Retina (tissue), 1 donor: Measurements from ENCODE around the gene GPR3.
"Not testable (repeated sequence)": the region's sequence is repeated elsewhere in the genome, so short reads cannot be mapped to it uniquely, and the experiment has no call there.

Experiments used
- DNase-seq: peaks from one replicate; pipeline ENCODE4 v3.0.0-alpha.2; 2016

The GPR3 gene

GRCh38 chr1:27400963-27401341 lies 8.5 kb downstream of the GPR3 start:
- DNase-seq, result peak; percentile 32

GRCh38 chr1:27402349-27402754 lies 9.9 kb downstream of the GPR3 start:
- peak; percentile 20 for DNase-seq

GRCh38 chr1:27403065-27403726 lies 10.8 kb downstream of the GPR3 start:
- no peak for DNase-seq

- DNase-seq, result no peak
Observed at GRCh38 chr1:27403931-27404330, 11.5 kb downstream of the GPR3 start.

GRCh38 chr1:27405074-27405473 lies 12.7 kb downstream of the GPR3 start:
- DNase-seq, result peak; percentile 59

- peak; percentile 68 for DNase-seq
Observed at GRCh38 chr1:27405598-27406361, 13.4 kb downstream of the GPR3 start.

GRCh38 chr1:27406362-27406680 lies 13.9 kb downstream of the GPR3 start:
- no peak for DNase-seq

- DNase-seq, result not testable (repeated sequence)
Observed at GRCh38 chr1:27406791-27407190, 14.4 kb downstream of the GPR3 start.

- DNase-seq, result no peak
Observed at GRCh38 chr1:27408151-27408550, 15.7 kb downstream of the GPR3 start.

GRCh38 chr1:27409669-27410068 lies 17.2 kb downstream of the GPR3 start:
- DNase-seq, result no peak

- no peak for DNase-seq
Observed at GRCh38 chr1:27410709-27411108, 18.3 kb downstream of the GPR3 start.

GRCh38 chr1:27412502-27412901 lies 20.1 kb downstream of the GPR3 start:
- no peak for DNase-seq

- DNase-seq, result no peak
Observed at GRCh38 chr1:27413004-27413403, 20.6 kb downstream of the GPR3 start.

GRCh38 chr1:27414091-27414490 lies 21.7 kb downstream of the GPR3 start:
- no peak for DNase-seq

- no peak for DNase-seq
Observed at GRCh38 chr1:27416387-27417111, 24.1 kb downstream of the GPR3 start.

- DNase-seq, result no peak
Observed at GRCh38 chr1:27417713-27418112, 25.3 kb downstream of the GPR3 start.

- no peak for DNase-seq
Observed at GRCh38 chr1:27418326-27419185, 26.1 kb downstream of the GPR3 start.

- no peak for DNase-seq
Observed at GRCh38 chr1:27423709-27424108, 31.3 kb downstream of the GPR3 start.

- no peak for DNase-seq
Observed at GRCh38 chr1:27427329-27427728, 34.9 kb downstream of the GPR3 start.

GRCh38 chr1:27427816-27428315 lies 35.4 kb downstream of the GPR3 start:
- DNase-seq, result no peak

- peak; percentile 42 for DNase-seq
Observed at GRCh38 chr1:27428316-27429028, 36.0 kb downstream of the GPR3 start.

GRCh38 chr1:27429029-27429425 lies 36.6 kb downstream of the GPR3 start:
- no peak for DNase-seq
